ENCODE results near the gene STMP1.
"Not testable (repeated sequence)": the region's sequence is repeated elsewhere in the genome, so short reads cannot be mapped to it uniquely, and the experiment has no call there.

STMP1 gene

DNA sequence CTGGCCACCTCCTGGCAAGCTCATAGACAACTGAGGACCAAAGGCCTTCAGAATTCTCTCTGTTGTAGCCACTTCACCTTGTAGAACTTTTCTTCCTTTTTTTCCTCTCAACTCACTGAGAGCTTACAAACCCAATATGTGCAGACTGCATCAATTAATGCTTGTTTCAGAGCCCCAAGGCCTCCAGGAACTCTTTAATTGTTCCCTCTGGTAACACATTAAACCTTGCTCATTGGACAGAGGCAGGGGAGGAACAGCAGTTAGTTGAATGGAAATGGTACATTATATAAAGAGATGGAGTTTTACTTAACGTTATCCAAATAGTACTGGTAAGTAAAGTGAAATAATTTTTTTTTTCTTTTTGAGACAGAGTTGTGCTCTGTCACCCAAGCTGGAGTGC lies 25.2 kb downstream of the STMP1 start:
- DNase-seq (ENCODE audit: low read depth), result no peak
- no peak overlapping the region for H3K4me3 ChIP-seq (ENCODE audit: low read depth, low read length)

DNA sequence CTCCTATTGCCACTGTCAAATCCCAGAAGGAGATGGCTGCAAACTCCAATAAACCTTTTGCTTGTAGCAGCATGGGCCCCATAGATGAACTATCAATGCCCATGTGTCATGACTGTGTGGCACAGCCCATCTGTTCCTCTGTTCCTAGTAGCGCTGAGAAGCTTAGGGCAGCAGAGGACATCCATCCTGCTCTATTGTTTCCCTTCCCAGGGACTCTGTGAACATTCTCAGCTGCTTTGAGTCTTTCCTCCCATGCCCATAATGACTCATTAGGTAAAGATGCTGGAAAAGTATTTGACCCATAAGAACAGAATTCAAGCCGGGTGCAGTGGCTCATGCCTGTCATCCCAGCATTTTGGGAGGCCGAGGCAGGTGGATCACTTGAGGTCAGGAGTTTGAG lies 28.3 kb downstream of the STMP1 start:
- peak; percentile 49 for DNase-seq (ENCODE audit: low read depth)
- H3K4me3 ChIP-seq (ENCODE audit: low read depth, low read length), result no peak overlapping the region

DNA sequence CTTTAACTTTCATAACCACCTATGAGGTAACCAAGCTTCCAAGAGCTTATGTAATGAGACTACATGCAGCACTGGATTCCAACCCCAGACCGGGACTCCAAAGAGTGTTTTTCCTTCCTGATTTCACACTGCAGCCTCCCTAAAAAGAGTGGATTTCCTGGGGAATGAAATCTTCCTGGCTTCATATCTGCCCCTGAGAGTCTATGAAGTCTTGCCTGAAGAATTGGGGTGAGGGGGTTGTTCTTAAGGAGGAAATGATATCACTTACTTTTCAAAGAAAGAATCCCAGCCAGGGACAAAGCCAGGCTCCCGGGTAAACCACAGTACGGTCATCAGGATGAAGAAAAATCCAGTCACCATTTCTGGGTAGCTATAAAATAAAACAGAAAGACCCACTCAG lies 29.7 kb downstream of the STMP1 start:
- no peak for DNase-seq (ENCODE audit: low read depth)
- H3K4me3 ChIP-seq (ENCODE audit: low read depth, low read length), result no peak overlapping the region

DNA sequence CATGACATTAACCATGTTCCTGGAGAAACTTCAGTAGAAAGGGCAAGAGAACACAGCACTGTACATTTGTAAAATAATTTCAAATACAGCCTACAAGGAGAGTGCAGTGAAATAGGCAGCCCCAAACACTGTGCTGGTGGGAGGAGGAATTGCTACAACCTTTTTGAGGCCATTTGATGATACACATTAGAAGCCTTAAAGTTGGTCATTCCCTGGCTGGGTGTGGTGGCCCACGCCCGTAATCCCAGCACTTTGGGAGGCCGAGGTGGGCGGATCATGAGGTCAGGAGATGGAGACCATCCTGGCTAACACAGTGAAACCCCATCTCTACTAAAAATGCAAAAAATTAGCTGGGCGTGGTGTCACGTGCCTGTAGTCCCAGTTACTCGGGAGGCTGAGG lies 30.3 kb downstream of the STMP1 start:
- DNase-seq (ENCODE audit: low read depth); H3K4me3 ChIP-seq (ENCODE audit: low read depth, low read length): not testable (repeated sequence)

DNA sequence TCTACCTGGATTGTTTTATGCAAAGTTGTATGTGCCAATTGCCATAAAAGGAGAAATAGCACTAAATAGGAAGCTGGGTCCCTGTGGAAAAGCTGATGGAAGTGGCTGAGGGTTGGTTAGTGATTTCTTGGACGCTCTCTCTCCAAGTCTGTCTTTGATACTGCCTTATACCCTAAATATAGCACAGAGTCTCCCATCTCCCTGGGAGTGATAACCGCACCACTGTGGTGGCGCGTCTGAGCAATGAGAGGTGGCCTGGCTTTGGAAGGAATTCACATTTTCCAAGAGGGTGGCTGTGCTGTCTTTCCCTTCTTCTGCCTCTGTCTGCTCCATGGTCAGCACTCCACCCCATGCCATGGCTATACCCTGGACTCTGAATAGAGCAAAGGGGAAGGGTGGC lies 31.2 kb downstream of the STMP1 start:
- no peak overlapping the region for H3K4me3 ChIP-seq (ENCODE audit: low read depth, low read length)
- DNase-seq (ENCODE audit: low read depth), result no peak

DNA sequence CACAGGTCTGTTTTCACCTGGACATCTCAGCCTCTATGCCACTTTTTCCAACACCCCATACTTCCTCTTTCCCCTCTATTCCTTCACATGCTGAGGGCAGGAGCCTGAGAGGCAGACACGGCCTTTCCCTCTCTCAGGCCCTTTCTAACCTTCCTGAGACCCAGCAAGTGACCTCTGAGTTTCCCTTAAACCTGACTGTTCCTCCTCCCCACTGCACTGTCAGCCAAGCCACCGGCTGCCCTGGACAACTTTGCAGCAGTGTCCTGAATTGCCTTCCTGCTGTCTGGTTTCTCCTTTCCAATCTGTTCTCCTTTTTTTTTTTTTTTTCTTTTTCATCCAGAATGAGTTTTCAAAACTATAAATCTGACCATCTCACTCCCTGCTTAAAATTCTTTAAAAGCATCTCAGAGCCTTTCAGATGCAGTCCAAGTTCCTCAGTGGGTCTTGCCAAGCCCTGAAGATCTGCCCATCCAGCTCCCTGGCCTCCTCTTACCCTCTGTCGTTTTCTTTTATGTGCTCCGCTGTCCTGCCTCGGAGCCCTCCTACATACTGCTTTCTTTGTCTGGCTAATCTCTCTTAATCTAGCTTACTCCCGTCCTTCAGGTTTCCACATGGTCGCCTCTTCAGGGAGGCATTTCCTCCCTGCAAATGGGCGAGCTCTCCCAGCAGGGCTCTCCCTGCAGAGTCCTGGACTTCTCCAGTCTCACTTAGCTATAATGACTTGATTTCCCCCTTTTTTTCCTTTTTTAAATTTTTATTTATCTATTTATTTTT lies 35.1 kb downstream of the STMP1 start:
- DNase-seq (ENCODE audit: low read depth), result no peak
- no peak overlapping the region for H3K4me3 ChIP-seq (ENCODE audit: low read depth, low read length)

DNA sequence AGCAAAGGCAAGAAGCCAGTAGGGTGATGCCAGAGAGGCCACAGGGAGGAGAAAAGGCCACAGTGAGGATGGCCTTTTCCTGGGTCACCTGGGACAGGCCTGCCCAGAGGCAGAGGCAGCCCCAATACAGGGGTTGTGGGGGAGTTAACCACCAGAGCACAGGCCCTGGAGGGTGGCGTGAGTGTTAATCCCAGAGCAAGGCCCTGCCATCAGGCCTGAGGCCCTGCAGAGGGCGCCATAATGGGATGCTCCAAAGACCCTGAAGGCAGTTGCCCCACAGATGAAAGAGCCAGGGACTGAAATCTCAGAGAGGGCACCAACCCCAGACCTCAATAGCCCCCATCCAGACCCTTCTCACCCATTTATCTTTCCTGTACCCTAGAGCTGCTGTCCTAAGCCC lies 41.8 kb downstream of the STMP1 start:
- DNase-seq (ENCODE audit: low read depth), result no peak
- H3K4me3 ChIP-seq (ENCODE audit: low read depth, low read length), result no peak overlapping the region

DNA sequence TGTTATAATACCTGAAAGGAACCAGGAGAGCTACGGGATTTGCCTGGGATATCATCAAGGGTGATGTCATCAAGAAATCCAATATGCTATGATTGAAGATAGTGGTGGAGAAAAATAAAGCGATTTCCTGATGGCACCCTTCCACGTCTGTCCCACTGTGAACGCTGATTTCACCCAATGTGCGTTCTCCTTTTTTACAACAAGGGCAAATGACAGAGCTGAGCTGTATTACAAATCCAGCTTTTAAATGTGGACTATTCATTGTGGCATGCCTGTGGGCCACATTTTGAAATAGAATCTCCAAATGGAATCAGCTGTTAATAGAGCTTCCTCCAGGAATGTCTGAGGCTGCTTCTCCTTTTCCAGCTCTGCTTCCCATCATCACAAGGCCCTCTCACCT lies 42.4 kb downstream of the STMP1 start:
- DNase-seq (ENCODE audit: low read depth), result no peak
- no peak overlapping the region for H3K4me3 ChIP-seq (ENCODE audit: low read depth, low read length)

DNA sequence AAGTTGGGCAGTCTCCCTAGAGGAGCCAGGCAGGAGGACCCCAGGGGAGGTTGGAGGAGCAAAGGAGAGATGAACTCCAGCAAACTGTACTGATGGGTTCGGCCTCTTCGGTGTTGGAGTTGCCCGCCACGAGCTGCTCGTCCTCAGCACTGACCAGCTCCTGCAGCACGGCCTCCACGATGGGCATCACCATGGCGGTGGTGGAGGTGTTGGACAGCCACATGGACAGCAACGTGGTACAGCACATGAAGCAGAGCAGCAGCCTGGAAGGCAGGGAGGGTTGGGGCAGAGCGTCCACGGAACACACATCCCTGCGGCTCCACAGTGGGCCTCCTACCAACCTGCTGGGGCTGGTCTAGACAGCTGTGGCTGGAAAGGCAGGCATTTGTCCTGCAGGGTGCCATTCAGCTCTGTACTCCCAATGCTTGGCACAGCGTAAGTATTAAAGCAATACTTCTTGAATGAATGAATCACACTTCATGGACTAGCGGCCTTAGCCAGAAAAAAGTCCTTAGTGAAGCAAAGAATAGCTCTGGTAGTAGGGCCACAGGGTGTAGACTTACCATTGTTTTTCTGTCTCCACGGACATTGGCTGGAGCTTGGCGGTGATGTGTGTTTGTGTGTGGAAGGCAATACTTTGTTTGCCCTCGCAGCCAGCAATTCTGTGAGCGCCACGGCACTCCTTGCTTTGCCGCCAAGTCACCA lies 43.9 kb downstream of the STMP1 start:
- no peak for DNase-seq (ENCODE audit: low read depth)
- no peak overlapping the region for H3K4me3 ChIP-seq (ENCODE audit: low read depth, low read length)

DNA sequence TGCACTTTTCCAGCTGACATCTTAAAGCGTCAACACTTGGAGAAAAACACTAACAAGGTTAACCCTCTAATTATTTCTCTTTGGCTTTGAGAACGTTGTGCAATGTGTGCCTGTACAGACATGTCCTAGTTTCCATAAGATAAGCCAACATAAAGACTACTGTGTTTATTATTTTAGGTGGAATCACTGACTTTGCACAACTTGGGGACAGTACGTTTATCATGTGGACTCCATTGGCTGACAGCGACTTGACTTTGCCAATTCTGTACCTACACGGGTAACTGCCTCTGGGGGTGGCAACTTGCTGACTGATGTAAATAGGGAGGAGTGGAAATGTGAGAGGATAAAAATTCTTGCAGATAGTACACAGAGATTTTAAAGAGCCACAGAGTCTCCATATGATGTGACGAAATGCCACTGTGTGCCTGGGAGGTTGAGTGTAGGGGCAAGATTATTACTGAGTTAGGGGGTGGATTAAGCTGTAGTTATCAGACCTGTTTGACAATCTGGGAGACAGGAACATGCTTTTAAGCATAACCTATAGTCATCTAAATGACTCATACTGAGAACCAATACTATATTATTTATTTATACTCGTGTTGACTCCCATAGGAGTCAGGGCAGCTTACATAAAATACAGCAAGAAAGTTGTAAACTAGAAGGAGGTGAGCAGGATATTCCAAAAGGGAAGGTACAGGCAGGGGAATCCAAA lies 44.7 kb downstream of the STMP1 start:
- no peak for DNase-seq (ENCODE audit: low read depth)
- H3K4me3 ChIP-seq (ENCODE audit: low read depth, low read length), result no peak overlapping the region

DNA sequence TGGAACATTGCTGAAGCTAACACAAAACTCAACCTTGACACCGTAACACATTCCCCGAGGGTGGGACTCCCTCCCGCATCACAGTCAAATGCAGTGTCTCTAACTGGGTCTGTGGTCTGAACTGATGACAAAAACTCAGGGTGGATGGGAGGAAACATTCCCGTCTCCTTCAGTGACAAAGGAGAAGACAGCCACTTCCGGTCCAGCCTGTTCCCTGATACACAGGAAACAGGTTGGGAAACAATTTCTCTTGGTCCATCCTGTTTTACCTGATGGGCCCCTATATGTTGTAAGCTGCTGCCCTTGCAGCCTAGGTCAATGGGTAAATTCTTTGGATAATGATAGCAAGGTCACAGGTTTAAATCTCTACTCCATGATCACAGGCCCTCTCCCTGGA lies 45.3 kb downstream of the STMP1 start:
- H3K4me3 ChIP-seq (ENCODE audit: low read depth, low read length), result no peak overlapping the region
- no peak for DNase-seq (ENCODE audit: low read depth)

DNA sequence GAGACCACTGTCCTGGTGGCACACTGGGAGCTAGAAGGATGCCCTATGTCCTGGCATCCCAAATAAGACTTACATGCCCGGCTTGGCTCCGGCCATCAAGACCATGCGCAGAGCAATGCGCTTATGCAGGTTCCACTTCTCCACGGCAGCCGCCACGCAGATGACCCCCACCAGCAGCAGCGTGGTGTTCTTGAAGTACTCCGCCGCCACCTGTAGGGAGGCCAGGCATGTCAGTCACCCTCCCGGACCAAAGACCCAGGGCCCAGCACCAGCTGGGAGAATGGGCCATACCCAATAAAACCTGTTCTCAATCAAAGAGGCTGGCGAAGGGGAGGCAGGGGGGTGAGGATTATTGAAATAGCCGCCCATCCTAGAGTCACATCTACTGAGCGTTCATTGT lies 45.7 kb downstream of the STMP1 start:
- no peak overlapping the region for H3K4me3 ChIP-seq (ENCODE audit: low read depth, low read length)
- DNase-seq (ENCODE audit: low read depth), result no peak

DNA sequence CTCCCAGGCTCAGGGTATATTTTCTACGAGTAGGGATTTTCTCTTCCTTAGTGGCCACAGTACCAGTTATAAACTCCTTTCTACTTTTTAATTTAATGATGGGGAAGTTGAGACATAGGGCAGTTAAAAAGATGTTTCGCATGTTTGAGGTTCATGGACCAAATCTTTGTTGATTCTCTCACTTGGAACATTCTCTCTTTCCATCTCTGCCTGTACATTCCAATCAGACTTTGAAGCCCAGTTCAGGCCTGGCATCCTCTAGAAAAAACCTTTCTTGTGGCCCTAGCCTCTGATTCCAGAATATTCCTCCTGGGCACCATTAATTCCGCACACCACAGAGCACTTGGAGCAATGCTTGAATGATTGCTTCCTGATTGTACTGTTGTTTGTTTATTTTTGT lies 47.2 kb downstream of the STMP1 start:
- no peak overlapping the region for H3K4me3 ChIP-seq (ENCODE audit: low read depth, low read length)
- DNase-seq (ENCODE audit: low read depth), result no peak

DNA sequence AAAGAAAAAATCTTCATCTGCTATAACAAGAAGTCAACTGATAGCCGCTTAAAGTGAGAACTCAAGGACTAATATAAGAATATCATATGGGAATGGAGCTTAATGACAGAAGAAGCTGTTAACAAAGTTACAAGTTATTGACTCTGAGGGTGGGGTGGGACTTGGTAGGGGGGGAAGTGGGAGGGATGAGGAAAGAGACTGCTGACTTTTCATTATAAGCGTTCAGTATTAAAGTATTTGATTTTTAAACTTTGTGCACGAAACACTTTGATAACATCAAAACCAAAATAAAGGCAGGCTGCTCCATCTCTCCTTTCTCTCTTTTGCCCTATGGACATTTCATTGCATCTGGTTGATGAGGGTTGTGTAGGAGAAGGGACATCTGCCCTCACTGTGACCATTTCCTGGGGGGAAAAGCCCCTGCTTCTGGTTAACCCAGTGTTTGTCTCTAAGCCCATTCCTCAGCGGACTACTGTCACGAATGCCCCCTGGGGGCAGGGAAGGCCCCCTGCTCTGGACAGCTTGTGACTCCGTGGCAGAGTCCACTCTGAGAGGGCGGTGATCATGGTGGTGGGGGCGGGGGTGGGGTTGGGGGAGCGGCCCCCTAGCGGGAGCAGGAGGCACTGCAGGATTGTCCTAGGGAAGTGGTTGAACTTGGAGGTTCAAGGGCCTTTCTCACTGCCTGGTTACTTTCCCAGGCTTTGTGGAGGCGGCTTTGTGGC lies 48.3 kb downstream of the STMP1 start:
- no peak overlapping the region for H3K4me3 ChIP-seq (ENCODE audit: low read depth, low read length)
- DNase-seq (ENCODE audit: low read depth), result no peak

DNA sequence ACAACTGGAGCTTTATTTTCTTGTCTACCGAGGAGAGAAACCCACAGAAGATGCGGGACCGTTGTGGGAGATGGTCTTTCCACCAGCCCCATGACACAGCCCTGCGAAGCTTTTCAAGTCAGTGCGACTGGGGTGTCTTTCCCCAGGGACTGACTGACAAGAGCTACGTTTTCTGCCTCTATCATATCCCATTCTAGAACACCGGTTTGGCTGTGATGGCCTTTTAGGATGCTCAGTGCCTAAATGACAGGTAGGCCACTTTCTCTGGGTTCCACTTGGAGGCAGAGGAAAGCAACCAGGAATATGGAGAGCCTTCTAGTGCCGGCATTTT lies 48.8 kb downstream of the STMP1 start:
- DNase-seq (ENCODE audit: low read depth), result no peak
- H3K4me3 ChIP-seq (ENCODE audit: low read depth, low read length), result no peak overlapping the region

DNA sequence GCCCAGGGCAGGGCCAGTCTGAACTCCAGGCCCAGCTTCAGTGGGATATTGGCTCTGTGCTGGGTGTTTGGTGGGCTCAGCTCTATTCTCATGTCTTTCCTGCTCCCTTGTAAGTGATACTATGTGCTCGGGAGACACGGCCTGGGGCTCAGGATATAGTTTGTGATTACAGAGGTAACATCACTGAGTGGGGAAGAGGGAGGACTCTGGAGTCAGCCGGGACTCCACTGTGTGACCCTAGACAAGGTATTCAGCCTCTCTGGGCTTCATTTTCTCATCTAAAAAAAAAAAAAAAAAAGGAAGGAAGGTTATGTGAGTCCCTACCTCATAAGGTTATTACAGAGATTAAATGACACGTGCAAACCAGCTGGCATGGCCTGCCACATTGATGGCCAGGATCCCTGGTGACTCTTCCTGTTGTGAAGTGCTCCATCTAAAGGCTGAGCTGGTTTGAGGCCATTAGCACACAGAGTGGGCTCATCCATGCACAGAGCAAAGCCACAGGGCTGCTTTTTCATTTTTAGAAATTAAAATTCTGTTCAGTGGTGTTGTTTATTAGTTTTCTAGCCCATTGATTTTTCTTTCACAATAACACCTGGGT lies 50.0 kb downstream of the STMP1 start:
- no peak for DNase-seq (ENCODE audit: low read depth)
- no peak overlapping the region for H3K4me3 ChIP-seq (ENCODE audit: low read depth, low read length)

DNA sequence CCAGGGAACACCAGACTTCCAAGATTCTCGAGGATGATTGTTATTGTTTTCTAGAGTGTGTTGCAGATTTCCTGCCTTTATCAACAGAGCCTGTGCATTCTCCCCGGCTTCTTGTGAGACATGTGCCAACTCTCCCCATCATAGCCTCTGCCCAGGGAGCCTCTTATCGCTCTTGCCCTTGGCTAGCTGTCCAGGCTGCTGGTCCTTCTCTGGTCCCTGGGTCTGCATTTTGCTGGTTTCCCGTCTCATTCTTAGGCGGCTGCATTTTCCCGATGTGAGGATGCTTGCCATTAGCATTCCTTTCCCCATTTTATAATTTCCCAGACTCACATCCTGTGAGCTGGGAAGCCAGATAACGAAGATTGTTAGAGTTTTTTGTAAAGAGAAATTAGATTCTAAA lies 50.5 kb downstream of the STMP1 start:
- no peak for DNase-seq (ENCODE audit: low read depth)

DNA sequence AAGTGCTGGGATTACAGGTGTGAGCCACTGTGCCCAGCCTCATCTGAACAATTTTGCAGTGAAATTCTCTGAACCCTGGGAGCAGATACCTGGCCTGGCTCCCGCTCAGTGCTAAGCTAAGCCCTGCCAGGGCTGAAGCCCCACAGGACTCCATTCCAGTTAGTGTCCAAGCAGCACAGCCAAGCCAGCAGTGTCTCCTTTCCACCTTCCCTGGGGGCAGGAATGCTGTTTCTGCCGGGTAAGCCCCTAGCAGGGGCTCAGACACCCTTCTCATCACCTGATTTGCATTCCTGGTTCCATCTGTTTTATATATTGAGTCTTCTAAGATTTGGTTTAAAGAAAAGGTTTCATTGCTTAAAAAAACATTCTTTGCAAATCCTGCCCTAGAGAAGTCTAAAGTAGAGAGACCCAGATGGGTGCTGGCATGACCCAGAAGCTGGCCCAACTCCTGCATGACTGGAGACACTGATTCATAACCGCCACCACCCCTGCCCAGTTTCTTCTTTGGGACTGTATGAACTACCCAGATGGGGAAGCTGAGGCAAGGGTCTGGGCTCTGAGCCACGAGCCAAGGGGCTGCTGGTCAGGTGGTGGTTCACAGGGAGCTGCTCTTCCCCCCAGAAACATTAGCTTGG lies 51.6 kb downstream of the STMP1 start:
- no peak overlapping the region for H3K4me3 ChIP-seq (ENCODE audit: low read depth, low read length)
- no peak for DNase-seq (ENCODE audit: low read depth)

More for the DNA sequence above, 50.5 kb downstream of the STMP1 start:
- H3K4me3 ChIP-seq (ENCODE audit: low read depth, low read length), result no peak overlapping the region

DNA sequence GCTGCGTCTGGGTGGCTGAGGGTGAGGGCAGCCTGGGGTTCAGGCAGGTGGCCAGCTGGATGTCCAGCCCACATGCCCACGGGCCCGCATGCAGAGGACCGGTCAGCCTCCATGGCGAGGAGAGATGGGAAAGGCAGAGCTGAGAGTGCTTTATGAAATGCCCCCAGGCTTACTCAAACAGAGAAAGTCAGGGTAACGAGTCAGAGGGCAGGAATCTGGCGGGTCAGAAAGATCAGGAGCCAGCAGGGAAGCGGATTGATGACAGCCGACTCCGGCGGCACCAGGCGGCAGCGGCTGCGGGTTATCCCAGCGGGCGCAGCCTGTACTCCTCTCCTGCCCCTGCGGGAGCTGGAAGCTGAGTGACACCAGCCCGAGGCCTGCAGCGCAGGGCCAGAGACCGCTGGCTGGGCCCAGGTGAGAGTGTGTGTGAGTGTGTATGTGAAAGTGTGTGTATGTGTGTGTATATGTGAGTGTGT lies 52.3 kb downstream of the STMP1 start:
- no peak for DNase-seq (ENCODE audit: low read depth)
- H3K4me3 ChIP-seq (ENCODE audit: low read depth, low read length), result no peak overlapping the region

All from skeletal muscle cell (primary cell).